A549 (cell line): ENCODE results near the gene LIPF.

ENCODE experiments used
- CEBPB ChIP-seq, 2 experiments: fragments of >200 bp in 1 of 2; sonication (Bioruptor Twin) in 1 of 2; formaldehyde crosslinking in 1 of 2; IDR thresholded peaks; 2 replicates each; pipeline ENCODE4 v1.6.1; 2012 to 2016
- CHD2 ChIP-seq: fragments of 150-350 bp; IDR thresholded peaks from 2 replicates; pipeline ENCODE4 v1.6.1; 2014; ENCODE audit warnings: low read length; ENCODE audit not compliant: partially characterized antibody
- EP300 ChIP-seq, 2 experiments: fragments of >200 bp; sonication (Bioruptor Twin); formaldehyde crosslinking; IDR thresholded peaks; 2 replicates in 1 of 2; 3 replicates in 1 of 2; pipeline ENCODE4 v1.6.1; 2016 to 2017
- KDM1A ChIP-seq: fragments of 200-600 bp; sonication (generic); IDR thresholded peaks from 2 replicates; pipeline ENCODE4 v1.6.1; 2016; ENCODE audit warnings: low read depth, mild to moderate bottlenecking
- MAX ChIP-seq: IDR thresholded peaks from 2 replicates; pipeline ENCODE4 v1.6.1; 2012
- USF2 ChIP-seq: fragments of 450-650 bp; IDR thresholded peaks from 2 replicates; pipeline ENCODE4 v1.6.1; 2014; ENCODE audit warnings: antibody characterized with exemption
- TF ChIP-seq, protein P1 (sequence below): fragments of 150-350 bp; IDR thresholded peaks from 2 replicates; pipeline ENCODE4 v1.6.1; 2014; ENCODE audit warnings: low read depth, mild to moderate bottlenecking, low read length
- TF ChIP-seq, protein P2 (sequence below): fragments of >200 bp; sonication (Bioruptor Twin); formaldehyde crosslinking; IDR thresholded peaks from 3 replicates; pipeline ENCODE4 v1.5.1; 2016
- TF ChIP-seq, protein P3 (sequence below): IDR thresholded peaks from 2 replicates; pipeline ENCODE4 v1.6.1; 2012

- TF ChIP-seq, protein P1, sequence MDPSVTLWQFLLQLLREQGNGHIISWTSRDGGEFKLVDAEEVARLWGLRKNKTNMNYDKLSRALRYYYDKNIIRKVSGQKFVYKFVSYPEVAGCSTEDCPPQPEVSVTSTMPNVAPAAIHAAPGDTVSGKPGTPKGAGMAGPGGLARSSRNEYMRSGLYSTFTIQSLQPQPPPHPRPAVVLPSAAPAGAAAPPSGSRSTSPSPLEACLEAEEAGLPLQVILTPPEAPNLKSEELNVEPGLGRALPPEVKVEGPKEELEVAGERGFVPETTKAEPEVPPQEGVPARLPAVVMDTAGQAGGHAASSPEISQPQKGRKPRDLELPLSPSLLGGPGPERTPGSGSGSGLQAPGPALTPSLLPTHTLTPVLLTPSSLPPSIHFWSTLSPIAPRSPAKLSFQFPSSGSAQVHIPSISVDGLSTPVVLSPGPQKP: no peak
- TF ChIP-seq CEBPB (IDR thresholded peaks at IDR 0.05): no peak
- no peak for TF ChIP-seq MAX
- no peak for TF ChIP-seq EP300 (IDR thresholded peaks at IDR 0.05)
- TF ChIP-seq, protein P2, sequence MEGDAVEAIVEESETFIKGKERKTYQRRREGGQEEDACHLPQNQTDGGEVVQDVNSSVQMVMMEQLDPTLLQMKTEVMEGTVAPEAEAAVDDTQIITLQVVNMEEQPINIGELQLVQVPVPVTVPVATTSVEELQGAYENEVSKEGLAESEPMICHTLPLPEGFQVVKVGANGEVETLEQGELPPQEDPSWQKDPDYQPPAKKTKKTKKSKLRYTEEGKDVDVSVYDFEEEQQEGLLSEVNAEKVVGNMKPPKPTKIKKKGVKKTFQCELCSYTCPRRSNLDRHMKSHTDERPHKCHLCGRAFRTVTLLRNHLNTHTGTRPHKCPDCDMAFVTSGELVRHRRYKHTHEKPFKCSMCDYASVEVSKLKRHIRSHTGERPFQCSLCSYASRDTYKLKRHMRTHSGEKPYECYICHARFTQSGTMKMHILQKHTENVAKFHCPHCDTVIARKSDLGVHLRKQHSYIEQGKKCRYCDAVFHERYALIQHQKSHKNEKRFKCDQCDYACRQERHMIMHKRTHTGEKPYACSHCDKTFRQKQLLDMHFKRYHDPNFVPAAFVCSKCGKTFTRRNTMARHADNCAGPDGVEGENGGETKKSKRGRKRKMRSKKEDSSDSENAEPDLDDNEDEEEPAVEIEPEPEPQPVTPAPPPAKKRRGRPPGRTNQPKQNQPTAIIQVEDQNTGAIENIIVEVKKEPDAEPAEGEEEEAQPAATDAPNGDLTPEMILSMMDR: no peak
- no peak for TF ChIP-seq KDM1A
- no peak for TF ChIP-seq CHD2
- TF ChIP-seq, protein P3, sequence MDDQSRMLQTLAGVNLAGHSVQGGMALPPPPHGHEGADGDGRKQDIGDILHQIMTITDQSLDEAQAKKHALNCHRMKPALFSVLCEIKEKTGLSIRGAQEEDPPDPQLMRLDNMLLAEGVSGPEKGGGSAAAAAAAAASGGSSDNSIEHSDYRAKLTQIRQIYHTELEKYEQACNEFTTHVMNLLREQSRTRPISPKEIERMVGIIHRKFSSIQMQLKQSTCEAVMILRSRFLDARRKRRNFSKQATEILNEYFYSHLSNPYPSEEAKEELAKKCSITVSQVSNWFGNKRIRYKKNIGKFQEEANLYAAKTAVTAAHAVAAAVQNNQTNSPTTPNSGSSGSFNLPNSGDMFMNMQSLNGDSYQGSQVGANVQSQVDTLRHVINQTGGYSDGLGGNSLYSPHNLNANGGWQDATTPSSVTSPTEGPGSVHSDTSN: no peak
- TF ChIP-seq USF2: no peak
Observed at GRCh38 chr10:88616250-88616977, 47.8 kb upstream of the LIPF start.
